GM18511 (cell line): ENCODE results near the gene STOML3.

ENCODE experiments used
- ATAC-seq: cut with Tn5 transposase; IDR thresholded peaks from one replicate; pipeline ENCODE4 v1.9.1; 2021; ENCODE audit warnings: mild to moderate bottlenecking, moderate library complexity; ENCODE audit not compliant: unreplicated experiment

STOML3 gene

GRCh38 chr13:38921081-38921480 is 69.5 kb downstream of the STOML3 start:
- ATAC-seq = no peak
